IPS-18a (cell line): ENCODE results near the gene ZDHHC16.

Experiments used
- H3K27ac ChIP-seq: one replicate; pipeline ENCODE4 v1.5.1; 2013; ENCODE audit warnings: low read length
- H3K27me3 ChIP-seq: one replicate; pipeline ENCODE4 v1.6.1; 2013; ENCODE audit warnings: mild to moderate bottlenecking, low read length; ENCODE audit not compliant: control insufficient read depth, insufficient read depth
- H3K36me3 ChIP-seq: one replicate; pipeline ENCODE4 v1.6.1; 2013; ENCODE audit warnings: low read depth, low read length; ENCODE audit not compliant: control insufficient read depth
- H3K4me1 ChIP-seq: one replicate; pipeline ENCODE4 v1.6.1; 2013; ENCODE audit warnings: low read depth, low read length; ENCODE audit not compliant: control insufficient read depth
- H3K4me3 ChIP-seq: one replicate; pipeline ENCODE4 v1.5.1; 2013; ENCODE audit warnings: low read length
- H3K9ac ChIP-seq: one replicate; pipeline ENCODE4 v1.6.1; 2013; ENCODE audit warnings: mild to moderate bottlenecking, low read length, moderate library complexity
- H3K9me3 ChIP-seq: one replicate; pipeline ENCODE4 v1.6.1; 2013; ENCODE audit warnings: low read depth, low read length; ENCODE audit not compliant: control insufficient read depth

The ZDHHC16 gene

GRCh38 chr10:97442277-97442676 is 3.7 kb upstream of the ZDHHC16 start:
- Histone ChIP-seq H3K9me3 (no peaks in the 10 kb centered on the region), H3K9ac (no peak overlapping the region), H3K4me3 (no peak overlapping the region), H3K36me3 (peaks cover 44% of the 10 kb centered on the region), H3K4me1 (peaks cover 3% of the 10 kb centered on the region), H3K27me3 (no peaks in the 10 kb centered on the region), H3K27ac (no peak overlapping the region)

- peaks cover 27% of the 10 kb centered on the region for H3K36me3 ChIP-seq
- H3K9ac ChIP-seq = no peak overlapping the region
Observed at GRCh38 chr10:97444212-97444611, 1.8 kb upstream of the ZDHHC16 start.

DNA sequence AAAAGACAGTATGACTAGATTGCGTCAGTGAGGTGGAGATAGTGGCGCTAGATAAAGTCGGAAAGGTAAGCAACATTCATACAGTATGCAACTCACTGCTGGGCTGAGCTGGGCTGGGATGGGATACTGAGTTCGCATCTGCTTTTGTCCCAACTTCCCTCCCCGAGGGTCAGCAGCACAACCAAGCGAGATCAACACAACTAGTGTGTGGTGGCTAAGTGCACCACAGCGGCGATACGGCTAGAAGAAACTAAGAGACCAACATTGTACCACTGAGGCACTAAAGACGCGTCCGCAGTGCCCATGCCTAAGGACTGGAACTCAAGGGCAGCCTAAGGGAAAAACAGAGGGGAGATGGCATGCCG is 636 bp upstream of the ZDHHC16 start:
- H3K4me1 ChIP-seq = peaks cover 3% of the 10 kb centered on the region
- peak overlapping the region; percentile 99 for H3K4me3 ChIP-seq
- no peaks in the 10 kb centered on the region for H3K9me3 ChIP-seq
- H3K36me3 ChIP-seq = peaks cover 21% of the 10 kb centered on the region
- peak overlapping the region; percentile 93 for H3K9ac ChIP-seq
- H3K27ac ChIP-seq = peak overlapping the region; percentile 87
- H3K27me3 ChIP-seq = no peaks in the 10 kb centered on the region

More at GRCh38 chr10:97444212-97444611, 1.8 kb upstream of the ZDHHC16 start:
- no peak overlapping the region for H3K27ac ChIP-seq
- H3K9me3 ChIP-seq = no peaks in the 10 kb centered on the region
- H3K4me3 ChIP-seq = peak overlapping the region; percentile 99
- no peaks in the 10 kb centered on the region for H3K27me3 ChIP-seq
- peaks cover 3% of the 10 kb centered on the region for H3K4me1 ChIP-seq

DNA sequence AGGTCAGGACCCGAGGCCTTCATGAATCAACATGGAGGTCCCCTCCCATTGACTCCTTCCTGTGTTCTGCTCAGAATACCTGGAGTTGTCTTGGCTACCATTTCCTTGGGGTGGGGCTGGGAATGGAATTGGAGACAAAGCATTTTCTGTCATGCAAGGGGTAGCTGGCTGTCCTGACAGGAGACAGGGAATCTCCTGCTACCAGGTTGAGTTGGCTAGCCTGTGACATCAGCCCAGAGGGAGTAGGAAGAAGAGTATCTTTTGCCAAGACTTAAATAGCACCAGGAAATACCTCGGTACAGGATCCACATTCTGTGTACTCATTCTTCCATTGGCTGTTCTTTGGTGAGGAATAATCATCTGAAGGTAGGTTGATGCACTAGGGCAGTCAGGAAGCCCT is 4.9 kb downstream of the ZDHHC16 start:
- no peaks in the 10 kb centered on the region for H3K4me1 ChIP-seq
- H3K27me3 ChIP-seq = no peaks in the 10 kb centered on the region
- H3K4me3 ChIP-seq = no peak overlapping the region
- no peaks in the 10 kb centered on the region for H3K9me3 ChIP-seq
- no peak overlapping the region for H3K9ac ChIP-seq
- no peak overlapping the region for H3K27ac ChIP-seq
- H3K36me3 ChIP-seq = peaks cover 37% of the 10 kb centered on the region

DNA sequence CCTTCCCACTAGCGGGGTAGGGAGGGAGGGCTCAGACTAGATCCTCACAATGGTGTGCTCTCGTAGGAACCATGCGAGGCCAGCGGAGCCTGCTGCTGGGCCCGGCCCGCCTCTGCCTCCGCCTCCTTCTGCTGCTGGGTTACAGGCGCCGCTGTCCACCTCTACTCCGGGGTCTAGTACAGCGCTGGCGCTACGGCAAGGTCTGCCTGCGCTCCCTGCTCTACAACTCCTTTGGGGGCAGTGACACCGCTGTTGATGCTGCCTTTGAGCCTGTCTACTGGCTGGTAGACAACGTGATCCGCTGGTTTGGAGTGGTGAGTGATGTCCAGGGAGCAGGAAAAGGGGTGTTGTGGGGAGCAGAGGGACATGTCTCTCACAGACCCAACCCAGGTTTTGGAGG is 5.6 kb downstream of the ZDHHC16 start:
- peaks cover 45% of the 10 kb centered on the region for H3K36me3 ChIP-seq
- no peaks in the 10 kb centered on the region for H3K9me3 ChIP-seq
- no peaks in the 10 kb centered on the region for H3K4me1 ChIP-seq
- no peak overlapping the region for H3K4me3 ChIP-seq
- H3K27ac ChIP-seq = no peak overlapping the region
- no peak overlapping the region for H3K9ac ChIP-seq
- no peaks in the 10 kb centered on the region for H3K27me3 ChIP-seq

GRCh38 chr10:97452352-97452751 is 6.4 kb downstream of the ZDHHC16 start:
- H3K27me3 ChIP-seq = no peaks in the 10 kb centered on the region
- peaks cover 52% of the 10 kb centered on the region for H3K36me3 ChIP-seq
- H3K9me3 ChIP-seq = no peaks in the 10 kb centered on the region
- H3K27ac ChIP-seq = no peak overlapping the region
- no peak overlapping the region for H3K4me3 ChIP-seq
- no peaks in the 10 kb centered on the region for H3K4me1 ChIP-seq
- no peak overlapping the region for H3K9ac ChIP-seq

DNA sequence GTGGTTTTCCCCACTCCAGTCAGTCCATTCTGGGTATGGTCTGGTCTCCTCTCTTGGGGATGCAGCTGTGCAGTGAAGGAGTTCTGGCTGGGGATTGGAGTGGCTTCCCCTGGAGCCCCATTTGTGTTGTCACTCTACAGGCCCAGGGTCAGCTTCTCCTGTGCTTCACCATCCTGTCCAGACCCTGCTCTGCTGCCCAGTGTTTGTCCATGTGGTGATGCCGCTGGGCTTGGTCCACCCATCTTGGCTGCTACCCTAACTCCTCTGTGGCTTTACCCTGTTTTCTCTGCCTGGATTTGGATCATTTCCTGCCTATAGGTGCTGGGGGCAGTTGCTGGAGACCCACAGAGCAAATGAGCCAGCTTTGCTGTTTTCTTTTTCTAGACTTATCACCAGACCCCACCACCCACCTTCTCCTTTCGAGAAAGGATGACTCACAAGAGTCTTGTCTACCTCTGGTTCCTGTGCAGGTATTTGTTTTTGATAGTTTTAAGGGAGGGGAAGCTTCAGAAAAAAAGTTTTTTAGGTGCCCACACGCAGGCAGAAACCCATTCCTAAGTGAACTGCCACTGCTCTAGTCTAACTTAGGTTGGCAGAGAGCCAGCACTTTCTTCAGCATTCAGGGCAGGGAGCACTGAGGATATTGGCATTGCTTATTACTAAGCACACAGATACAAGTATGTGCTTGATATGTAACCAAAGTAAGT is 8.5 kb downstream of the ZDHHC16 start:
- no peak overlapping the region for H3K9ac ChIP-seq
- H3K36me3 ChIP-seq = peaks cover 68% of the 10 kb centered on the region
- no peak overlapping the region for H3K4me3 ChIP-seq
- no peaks in the 10 kb centered on the region for H3K27me3 ChIP-seq
- no peak overlapping the region for H3K27ac ChIP-seq
- H3K9me3 ChIP-seq = no peaks in the 10 kb centered on the region
- no peaks in the 10 kb centered on the region for H3K4me1 ChIP-seq

- Histone ChIP-seq H3K4me1 (no peaks in the 10 kb centered on the region), H3K9ac (no peak overlapping the region), H3K36me3 (peaks cover 83% of the 10 kb centered on the region), H3K9me3 (no peaks in the 10 kb centered on the region), H3K4me3 (no peak overlapping the region), H3K27me3 (no peaks in the 10 kb centered on the region), H3K27ac (no peak overlapping the region)
Observed at GRCh38 chr10:97456034-97456685, 10.2 kb downstream of the ZDHHC16 start.

DNA sequence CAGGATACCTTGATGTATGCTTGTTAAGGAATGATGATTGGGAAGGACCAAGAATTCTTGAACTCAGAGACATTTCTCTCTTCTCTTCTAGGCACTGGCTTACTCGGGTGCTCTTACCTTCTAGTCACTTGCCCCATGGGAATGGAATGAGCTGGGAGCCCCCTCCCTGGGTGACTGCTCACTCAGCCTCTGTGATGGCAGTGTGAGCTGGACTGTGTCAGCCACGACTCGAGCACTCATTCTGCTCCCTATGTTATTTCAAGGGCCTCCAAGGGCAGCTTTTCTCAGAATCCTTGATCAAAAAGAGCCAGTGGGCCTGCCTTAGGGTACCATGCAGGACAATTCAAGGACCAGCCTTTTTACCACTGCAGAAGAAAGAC is 10.7 kb downstream of the ZDHHC16 start:
- no peaks in the 10 kb centered on the region for H3K9me3 ChIP-seq
- H3K27me3 ChIP-seq = no peaks in the 10 kb centered on the region
- no peak overlapping the region for H3K9ac ChIP-seq
- H3K27ac ChIP-seq = no peak overlapping the region
- no peaks in the 10 kb centered on the region for H3K4me1 ChIP-seq
- H3K36me3 ChIP-seq = peaks cover 86% of the 10 kb centered on the region
- no peak overlapping the region for H3K4me3 ChIP-seq

DNA sequence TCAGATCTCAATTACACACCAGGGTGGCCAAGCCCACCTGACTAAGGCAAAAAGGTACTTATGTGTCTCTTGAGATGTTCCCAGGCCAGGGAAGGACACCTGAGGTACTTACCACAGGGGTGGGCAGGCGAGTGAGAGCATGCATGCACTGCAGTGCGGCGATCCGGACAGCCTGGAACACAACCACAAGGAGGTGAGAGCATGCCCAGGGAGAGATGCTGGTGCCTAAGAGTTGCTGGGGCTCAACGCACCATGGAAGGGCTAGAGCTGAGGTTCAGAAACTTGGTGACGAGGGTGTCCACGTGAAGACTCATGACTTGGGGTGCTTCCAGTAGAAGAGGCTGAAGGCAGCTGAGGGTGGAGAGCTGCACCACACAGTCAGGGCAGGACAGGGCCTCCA is 13.1 kb downstream of the ZDHHC16 start:
- H3K9ac ChIP-seq = no peak overlapping the region
- H3K27ac ChIP-seq = no peak overlapping the region
- H3K9me3 ChIP-seq = no peaks in the 10 kb centered on the region
- H3K4me3 ChIP-seq = no peak overlapping the region
- H3K4me1 ChIP-seq = no peaks in the 10 kb centered on the region
- peaks cover 87% of the 10 kb centered on the region for H3K36me3 ChIP-seq
- H3K27me3 ChIP-seq = no peaks in the 10 kb centered on the region

GRCh38 chr10:97459933-97460332 is 14.0 kb downstream of the ZDHHC16 start:
- Histone ChIP-seq H3K27ac (no peak overlapping the region), H3K36me3 (peaks cover 85% of the 10 kb centered on the region), H3K9me3 (no peaks in the 10 kb centered on the region), H3K4me3 (no peak overlapping the region), H3K9ac (no peak overlapping the region), H3K4me1 (no peaks in the 10 kb centered on the region), H3K27me3 (no peaks in the 10 kb centered on the region)

DNA sequence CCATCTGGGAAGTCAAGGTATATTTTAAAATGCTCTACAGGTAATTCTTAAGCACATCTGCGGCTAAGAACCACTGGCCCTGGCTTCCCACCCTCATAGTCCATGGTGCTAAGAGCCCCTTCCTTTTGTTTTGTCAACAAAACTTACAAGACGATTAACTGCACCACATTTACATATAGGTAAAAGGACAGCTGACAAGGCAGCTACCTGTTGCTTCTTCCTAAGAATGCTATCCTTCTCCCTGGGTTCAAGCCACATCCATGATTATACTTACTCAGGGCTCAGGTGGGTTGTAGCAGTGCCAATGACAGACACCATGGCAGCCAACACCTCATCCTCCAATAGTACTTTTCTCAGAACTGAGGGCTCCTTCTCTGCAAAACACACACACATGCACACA is 16.3 kb downstream of the ZDHHC16 start:
- Histone ChIP-seq H3K9me3 (no peaks in the 10 kb centered on the region), H3K36me3 (peaks cover 80% of the 10 kb centered on the region), H3K27ac (no peak overlapping the region), H3K9ac (no peak overlapping the region), H3K4me3 (no peak overlapping the region), H3K27me3 (no peaks in the 10 kb centered on the region), H3K4me1 (no peaks in the 10 kb centered on the region)
